ENCODE results near the gene CCDC3.
A peak's percentile ranks its signal among the peaks of the same experiment; 100 is the strongest.

- TF ChIP-seq CTCF (IDR thresholded peaks at IDR 0.05) (no peak), POLR2A (IDR thresholded peaks at IDR 0.05) (no peak), POLR2AphosphoS5 (IDR thresholded peaks at IDR 0.05) (peak; percentile 67)
These were observed 95.4 kb downstream of the CCDC3 start for GRCh38 chr10:12906051-12906541.
